Umbilical cord (tissue), 2 donors: ENCODE results near the gene HPCA. TPM values are rescaled to one million over a fixed set of nuclear protein-coding genes. Genes with fewer than 3 reads are reported as not detected.

Source experiments
- DNase-seq: peaks from one replicate; pipeline ENCODE4 v3.0.0-alpha.2; 2015; ENCODE audit warnings: low spot score
- total RNA-seq: library from RNA; depleted of rRNA; stranded (reverse); fragments of >200 nt; gene quantifications from one replicate; pipeline ENCODE4 v1.2.3, GENCODE V29; 2014; ENCODE audit warnings: low replicate concordance; ENCODE audit not compliant: insufficient read depth

Gene HPCA
- total RNA-seq, 1 donor from 2014 or later: 1.7 TPM

DNA sequence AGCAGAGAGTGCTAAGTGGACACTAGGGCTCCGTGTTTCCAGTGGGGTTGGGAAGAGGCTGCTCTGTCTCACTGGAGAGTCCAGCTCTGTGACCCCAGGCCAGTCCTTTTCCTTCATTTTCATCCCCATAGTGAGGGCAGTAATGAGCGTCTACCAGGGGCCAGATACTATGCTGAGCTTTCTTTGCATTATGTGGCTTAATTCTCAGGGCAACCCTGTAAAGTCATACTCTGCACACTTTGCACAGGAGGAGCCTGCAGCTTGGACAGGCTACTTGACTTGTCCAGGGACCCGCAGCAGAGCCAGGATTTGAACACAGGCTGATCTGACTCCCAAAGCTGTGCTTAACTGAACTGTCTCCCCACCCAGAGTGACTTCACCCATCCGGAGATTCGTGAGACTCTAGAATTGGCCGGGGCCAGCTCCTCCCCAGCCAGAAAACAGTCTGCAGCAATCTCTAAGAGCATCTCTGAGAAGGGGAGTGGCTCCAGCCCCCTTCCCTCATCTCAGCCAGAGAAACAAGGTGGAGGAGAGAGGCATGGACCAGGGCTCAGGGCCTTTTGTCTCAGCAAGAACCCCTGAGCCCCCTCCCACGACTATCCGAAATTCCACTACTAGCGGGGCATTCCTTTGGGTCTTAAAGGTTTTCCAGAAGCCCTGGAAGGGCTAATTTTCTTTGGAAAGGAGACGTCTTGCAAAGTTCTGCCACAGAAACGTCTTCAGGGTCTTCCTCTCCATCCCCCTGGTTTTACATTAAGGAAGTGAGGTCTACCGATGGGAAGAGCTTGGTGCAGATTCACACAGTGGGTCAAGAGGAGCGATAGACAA, 14.7 kb upstream of the HPCA start:
- DNase-seq: peak; percentile 76

DNA sequence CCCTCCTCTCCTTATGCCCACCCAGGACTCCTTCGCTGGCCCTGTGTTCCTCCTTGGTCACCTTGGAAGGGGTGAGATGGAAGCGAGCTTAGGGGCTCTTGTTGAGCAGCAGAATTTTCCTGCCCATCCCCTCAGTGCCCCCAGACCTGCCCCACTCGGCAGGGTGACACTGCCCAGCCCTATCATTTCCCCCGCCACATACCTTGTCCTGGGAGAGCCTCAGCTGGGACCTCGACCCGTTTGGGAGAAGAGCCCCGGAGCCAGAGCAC, 14.2 kb upstream of the HPCA start:
- DNase-seq: no peak

DNA sequence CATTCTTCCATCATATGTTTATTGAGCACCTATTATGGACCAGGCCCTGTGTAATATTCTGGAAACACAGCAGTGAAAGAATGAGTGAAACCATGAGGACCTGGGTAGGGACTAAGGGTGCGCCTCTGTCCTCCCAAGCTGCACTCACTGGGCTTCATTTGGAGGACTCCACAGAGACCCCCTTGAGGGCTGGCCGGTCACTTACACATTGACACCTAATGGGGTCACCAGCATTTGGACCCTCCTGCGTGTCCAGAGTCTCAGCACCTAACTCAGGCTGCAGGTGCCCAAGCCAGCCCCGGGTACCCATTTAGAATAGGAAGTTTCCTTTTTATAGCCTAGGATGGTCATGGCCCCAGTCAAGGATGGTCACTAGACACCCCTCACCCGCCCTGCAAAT, 12.8 kb upstream of the HPCA start:
- no peak for DNase-seq

DNA sequence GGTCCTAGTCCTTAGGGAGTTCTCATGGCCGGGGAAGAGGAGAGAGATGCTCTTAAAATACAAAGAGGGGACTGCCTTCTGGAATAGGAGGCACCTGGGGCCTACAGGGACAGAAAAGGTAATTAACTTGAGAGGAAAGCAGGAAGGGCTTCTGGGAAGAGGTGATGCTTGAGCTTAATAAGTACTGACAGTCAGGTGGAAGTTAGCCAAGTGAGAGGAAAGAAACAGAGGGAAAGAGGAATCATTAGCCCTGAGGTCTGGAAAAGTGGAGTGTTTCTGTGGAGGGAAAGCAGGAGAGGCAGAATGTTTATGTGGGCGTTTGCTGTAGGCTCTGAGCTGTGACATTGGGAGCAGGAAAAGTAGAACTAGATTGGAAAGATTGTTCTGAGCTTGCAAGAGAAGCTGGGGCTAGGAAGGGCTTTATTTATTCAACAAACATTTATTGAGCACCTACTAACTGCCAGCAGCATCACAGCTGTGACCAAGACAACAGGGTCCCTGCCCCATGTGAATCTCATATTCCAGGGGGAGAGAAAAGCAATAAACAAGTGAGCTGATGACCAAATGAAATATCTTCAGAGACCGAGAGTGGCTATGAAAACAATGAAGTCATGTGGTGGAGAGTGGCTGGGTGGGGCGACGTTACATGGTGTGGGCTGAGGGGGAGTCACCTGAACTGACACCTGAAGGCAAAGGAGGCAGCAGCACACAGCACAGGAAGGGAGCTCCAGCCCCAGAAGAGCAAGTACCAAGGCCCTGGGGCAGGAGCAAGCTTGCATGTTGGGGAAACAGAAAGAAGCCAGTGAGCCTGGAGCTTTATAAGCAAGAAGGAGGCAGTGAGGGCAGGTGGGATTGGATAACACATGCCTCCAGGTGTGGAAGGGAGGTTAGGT, 11.2 kb upstream of the HPCA start:
- no peak for DNase-seq

DNA sequence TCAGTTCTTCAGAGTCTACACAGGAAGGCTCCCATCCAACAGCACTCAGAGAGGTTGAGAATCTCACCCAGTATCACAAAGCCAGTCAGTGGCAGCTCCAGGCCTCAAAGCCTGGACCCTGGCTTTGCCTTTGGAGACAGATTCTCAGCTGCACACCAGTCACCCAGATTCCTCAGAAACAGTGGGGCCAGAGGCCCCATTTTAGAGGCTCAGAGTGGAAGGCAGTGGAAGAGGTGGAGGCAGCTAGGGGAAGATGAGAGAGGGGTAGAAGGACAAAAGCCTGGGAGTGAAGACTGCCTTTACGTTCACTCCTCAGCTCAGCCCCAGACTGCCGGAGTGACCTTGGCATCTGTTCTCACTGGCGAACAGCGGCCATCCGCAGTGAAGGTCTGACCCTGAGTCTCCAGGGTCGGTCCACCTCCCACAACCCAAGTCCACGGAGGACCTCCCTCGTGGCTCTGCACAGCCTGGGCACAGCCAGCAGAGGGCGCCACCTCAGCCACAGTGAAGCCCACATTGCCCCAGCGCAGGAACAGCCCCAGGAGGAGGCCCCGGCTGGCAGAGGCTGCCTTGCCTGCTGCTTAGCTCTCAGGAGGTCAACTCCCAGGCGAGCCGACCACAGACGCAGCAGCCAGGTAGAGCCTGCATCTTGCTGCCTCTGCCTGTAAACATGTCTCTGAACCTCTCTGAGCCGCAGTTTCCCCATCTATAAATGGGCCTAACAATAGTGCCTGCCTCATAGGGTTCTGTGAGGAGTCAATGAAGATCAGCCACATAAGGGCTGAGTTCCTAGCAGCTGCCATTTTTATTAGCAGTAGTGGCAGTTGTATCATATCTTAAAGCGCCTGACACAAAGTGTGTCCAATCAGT, 9.7 kb upstream of the HPCA start:
- DNase-seq: no peak

DNA sequence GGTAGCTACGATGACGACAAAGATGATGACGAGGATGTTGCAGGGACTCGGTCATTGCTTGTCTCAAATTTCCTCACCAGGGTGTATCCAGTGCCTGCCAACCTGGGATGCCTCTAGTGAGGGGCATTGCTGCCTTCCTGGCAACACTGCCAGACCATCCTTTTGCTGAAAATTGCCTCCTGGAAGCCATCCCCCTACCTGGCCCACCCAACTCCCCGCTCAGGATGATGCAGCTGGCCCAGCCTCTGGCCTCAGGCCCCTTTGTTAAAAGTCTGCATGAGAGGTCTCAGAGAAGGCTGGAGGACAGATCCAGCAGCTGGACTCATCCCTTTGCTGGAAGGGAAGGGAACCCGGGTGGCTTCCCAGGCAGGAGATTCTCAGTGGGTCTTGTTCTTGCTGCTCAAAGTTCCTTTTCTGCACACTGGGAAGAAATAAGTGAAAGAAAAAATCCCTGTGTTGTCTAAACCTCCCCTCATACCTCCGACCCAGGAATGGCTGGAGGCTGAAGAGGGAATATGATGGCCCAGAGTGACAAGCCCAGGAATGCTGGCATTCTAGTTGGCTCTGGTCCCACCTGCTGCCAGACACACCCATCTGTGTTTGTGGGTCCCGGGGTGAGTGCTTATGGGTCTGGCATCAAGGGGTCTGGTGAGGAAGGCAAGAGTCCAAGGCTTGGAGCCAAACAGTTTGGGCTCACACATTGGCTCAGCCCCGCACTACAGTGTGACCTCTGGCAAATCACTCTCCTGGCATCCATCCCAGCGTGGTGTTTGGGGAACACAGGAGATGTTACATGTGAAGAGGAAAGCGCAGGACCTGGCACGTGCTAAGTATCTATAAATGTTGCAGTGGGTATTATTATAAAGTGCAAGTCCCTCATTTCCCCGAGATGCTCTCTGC, 8.8 kb upstream of the HPCA start:
- DNase-seq: no peak

DNA sequence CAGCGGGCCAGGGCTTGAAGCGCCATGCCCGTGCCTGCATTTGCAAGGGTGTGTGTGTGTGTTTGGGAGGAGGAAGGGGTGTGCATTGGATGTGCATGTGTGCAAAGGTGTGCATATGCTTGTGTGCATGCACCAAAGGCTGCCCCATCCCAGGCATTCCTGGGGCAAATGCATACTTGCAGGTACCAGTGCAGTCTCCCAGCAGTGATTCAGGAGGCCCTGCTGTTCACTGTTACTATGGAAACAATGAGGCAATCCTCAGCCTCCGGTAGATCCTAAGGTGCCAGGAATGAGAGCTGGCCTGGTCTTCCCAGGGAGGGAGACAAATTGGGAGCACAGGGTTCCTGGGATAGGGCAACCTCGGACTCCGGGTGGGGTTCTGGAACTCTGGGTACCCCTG, 8.1 kb upstream of the HPCA start:
- DNase-seq: no peak

DNA sequence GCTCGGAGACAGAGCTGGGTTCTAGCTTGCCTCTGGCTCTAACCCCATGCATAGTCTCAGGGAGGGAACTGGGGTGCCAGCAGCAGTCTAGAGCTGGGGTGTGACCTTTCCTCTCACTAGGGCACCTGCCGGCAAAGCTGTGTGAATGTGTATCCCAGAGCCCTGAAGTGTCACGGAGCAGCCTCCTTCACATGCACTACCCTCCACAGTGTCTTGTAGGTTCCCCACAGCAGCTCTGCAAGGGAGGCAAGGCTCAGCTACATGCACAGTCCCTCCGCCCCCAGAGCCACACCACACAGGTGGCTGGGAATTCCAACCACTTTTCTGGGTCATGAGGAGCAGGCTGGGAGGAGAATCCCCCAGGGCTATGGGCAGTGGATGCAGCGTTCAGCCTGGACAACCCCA, 7.7 kb upstream of the HPCA start:
- DNase-seq: no peak

DNA sequence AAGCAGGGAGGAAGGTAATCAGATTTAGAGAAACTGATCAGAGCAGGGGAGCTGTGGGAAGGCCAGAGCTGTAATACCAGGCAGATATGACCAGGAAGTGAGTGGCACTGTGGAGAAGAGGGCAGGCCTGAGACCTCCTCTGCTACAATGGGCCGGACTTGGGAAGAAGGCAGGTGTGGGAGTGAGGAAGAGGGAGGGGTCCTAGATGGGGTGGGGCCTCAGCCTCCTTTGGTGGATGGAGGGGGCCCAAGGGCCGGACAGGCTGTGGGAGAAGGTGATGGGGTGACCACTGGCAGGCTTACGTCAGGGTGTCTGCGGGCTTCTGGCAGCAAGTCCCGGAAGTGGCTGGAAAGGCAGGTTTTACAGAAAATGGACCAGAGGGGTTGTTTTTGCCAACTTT, 5.0 kb upstream of the HPCA start:
- no peak for DNase-seq

DNA sequence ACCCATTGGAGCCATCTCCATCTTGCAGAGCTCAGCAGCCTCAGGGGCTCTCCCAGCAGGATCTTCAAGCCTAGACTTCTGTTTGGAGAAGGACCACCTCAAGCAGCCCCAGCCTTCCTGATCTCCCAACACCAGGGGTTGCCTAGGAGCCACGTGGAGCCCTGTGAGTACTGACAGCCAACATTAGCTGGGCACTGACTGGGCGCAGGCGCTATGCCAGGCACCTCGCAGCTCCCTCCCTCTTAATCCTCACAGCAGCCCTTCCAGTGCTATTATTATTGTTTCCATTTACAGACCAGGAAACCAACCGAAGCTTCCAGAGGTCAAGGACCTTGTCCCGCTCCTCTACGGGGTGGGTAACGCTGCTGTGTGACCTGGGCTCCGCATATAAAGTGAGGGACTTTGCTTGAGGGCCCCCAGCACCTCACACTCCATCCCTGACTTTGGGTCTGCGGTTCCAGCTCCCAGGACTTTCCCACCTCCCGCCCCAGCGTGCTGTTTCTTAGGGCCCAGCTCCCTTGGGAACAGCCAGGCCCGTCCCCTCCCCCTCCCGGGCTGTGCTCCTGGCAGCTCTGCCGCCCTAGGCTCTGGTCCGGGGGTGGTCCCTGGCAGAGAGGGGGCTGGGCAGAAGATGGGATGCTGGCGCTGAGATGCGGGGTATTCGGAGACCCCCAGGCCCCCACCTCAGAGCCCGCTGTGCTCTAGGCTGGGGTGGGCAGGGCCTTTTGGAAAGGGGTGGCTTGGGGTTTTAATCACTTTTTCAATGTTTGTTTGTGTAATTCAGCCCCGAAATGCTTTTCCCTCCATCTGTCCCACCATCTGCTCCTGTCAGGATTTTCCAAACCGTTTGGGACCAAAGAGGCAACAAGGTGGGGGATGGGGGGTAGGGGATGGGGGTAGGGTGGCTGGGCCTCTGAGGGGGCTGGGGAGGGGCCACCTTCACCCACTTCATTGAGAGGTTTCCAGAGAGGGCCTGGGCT, 4.1 kb upstream of the HPCA start:
- DNase-seq: no peak

DNA sequence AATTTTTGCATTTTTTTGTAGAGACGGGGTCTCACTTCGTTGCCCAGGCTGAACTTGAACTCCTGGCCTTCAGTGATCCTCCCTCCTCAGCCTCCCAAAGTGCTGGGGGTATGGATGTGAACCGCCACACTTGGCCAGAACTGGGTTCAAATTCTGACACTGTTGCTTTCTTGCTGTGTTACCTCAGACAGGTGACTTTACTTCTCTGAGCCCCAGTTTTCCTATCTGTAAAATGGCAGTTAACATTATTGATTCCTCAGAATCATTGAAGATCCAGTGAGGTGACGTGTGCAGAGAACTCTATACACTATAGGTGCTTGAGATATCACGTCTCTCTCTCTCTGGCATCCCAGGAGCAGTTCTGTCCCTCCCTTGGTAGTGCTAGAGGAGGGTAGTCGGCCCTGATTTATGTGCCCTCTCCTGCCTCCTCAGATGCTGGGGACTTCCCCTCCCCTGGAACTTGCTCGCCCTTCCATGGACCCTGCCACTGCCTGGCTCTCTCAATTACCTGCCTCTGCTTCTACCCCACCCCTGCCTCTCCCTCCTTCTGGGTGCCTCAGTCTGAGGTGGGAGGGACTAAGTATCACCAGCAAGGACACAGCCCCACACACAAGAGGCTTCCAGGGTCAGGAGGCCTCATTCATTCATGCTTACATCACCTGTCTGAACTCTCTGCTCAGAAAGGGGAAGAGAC, 2.8 kb upstream of the HPCA start:
- no peak for DNase-seq

DNA sequence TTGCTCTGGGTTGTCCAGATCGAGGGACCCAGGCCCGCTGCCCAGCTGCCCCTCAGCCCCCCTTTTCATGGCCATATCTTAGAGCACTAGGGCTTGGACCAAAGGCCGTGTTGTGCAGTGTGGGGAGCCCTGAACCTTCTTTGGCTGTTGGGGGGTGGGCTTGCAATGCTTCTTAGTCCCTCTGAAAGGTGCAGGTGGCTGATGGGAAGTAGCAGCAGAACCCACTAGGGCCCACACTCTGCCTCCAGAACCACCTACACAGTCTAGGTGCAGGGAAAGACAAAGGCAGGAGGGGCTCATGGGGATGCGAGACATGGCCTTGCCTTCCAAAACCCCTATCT, 2.3 kb upstream of the HPCA start:
- DNase-seq: no peak

DNA sequence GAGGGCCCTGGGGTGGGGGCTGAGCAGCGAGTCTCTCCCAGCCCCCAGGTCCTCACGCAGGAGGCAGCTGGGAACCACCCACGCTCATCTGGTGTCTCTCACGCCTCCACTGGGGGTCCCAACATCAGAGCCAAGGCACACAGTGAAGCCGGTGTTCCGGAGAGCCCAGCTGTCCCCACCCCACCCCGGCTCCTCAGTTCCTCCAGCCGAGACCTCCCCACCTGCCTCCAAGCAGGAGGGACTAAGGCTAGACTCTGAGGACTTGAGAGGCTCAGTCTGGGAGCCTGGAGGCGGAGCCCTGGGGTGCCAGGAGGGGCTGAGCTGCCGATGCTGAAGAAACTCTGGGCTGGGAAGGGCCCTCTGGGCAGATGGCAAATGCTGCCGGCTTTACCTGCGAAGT, 1.6 kb upstream of the HPCA start:
- DNase-seq: no peak

DNA sequence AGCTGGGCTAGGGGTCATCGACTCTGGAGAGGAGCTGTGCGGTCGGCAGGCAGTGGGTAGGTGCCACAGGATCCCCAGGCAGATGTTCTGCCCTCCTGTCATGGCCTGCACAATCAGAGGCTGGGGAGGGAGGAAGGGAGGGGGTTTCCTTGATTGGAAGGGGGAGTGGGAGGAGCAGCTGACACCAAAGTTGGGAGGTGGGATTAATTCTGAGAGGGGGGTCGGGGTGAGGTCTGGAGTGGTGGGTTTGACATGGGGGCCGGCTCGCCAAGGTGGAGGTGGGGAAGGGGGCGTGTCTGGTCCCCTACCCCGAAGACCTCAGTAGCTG, 651 bp upstream of the HPCA start:
- DNase-seq: no peak

DNA sequence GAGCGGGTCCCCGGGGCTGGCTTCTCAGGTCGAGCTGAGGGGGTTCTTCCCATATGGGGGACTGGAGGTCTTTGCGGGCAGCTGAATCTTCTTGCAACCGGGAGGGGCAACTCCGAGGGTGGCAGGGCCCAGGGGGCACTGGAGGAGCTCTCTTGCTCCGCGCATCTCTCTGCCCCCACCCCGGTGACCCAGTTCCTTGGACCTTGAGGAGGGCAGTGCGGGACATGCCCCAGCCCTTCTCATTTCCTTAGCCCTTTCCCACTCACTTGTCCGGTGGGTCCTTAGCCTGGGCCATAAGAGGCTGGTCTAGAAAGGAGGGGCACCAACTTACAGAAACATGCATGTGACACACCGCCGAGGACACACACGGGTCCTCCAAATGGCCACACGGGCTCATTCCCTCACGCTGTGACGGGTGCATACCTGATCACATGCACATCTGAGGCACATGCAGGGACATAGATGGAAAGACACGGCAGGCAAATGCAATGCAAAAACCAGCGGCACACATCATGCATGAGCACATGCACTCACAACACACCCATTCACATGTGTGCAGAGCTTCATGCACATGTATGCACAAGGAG, 630 bp downstream of the HPCA start:
- DNase-seq: no peak

DNA sequence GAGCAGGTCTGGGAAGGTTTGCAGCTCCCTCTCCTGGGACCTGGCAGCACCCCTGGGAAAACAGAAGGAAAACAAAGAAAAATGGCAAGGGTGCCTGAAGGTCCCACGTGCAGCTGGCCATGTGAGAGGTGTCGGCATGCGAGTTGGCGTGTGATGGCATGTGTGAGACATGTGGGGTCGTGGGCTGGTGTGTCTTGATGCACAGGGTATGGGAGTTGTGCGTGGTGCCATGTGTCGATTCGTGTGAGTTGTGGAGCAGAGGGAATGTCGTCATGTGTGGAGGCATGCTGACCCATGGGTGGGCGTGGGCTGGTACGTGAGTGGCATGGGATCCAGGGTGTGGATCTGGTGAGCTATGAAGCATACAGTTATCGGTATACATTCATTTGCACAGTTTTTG, 1.3 kb downstream of the HPCA start:
- DNase-seq: no peak

DNA sequence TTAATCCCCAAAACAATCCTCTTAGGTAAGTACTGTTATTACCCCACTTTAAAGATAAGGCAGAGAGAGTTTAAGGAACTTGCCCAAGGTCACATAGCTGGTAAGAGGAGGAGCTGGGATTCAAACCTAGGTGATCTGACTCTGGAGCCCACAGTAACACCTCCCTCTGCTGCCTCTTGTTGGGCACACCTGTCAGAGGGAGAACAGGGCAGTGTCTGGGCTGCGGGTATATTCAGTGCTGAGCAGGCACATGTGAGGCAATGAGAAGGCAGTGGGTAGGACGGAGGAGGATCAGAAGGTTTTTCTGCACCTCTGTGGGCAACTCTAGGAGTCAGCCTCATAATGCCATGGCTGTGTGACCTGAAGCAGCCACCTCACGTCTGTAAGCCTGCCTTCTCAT, 1.8 kb downstream of the HPCA start:
- no peak for DNase-seq

DNA sequence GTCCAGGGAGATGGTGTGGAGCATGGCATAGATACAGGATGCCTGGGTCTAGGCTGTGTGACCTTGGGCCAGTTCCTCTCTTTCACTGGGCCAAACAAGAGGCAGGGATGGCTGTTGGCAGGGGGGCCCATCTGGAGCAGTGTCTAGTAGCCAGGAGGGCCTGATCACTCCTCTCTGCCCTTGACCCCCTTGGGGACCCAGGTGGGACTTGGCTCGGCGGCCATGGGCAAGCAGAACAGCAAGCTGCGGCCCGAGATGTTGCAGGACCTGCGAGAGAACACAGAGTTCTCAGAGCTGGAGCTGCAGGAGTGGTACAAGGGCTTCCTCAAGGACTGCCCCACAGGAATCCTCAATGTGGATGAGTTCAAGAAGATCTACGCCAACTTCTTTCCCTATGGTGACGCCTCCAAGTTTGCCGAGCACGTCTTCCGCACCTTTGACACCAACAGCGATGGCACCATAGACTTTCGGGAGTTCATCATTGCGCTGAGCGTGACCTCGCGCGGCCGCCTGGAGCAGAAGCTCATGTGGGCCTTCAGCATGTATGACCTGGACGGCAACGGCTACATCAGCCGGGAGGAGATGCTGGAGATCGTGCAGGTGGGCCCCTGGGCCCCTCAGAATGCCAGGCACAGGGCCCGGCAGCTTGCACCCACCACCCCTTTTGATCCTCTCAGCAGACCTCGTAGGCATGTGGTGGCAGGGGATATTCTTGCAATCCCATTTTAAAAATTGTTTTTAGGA, 2.6 kb downstream of the HPCA start:
- no peak for DNase-seq
